Measurements from ENCODE around the gene E2F7. TPM values are rescaled to one million over a fixed set of nuclear protein-coding genes. Genes with fewer than 3 reads are reported as not detected.

Gene E2F7
- total RNA-seq, 1 experiment from 2014 or later = 13.1 TPM

GRCh38 chr12:77104792-77105191 lies 39.4 kb upstream of the E2F7 start:
- TF ChIP-seq TCF7L2 (IDR thresholded peaks at IDR 0.05; ENCODE audit: low read depth, low read length) (no peak), REST (IDR thresholded peaks at IDR 0.05; ENCODE audit: insufficient read depth in 1 of 2, low read depth in 2 of 2, low read length in 1 of 2) (no peak), POLR2AphosphoS5 (IDR thresholded peaks at IDR 0.05; ENCODE audit: low read depth, low read length) (no peak), CTCF (IDR thresholded peaks at IDR 0.05) (no peak), SIN3A (IDR thresholded peaks at IDR 0.05; ENCODE audit: borderline replicate concordance, insufficient read depth, low read depth, low read length) (no peak)
- Histone ChIP-seq H3K9me3 (ENCODE audit: control insufficient read depth, insufficient read depth, low read depth, low read length) (no peaks in the 10 kb centered on the region), H3K27me3 (ENCODE audit: control insufficient read depth, insufficient read depth, low read length) (no peaks in the 10 kb centered on the region), H3K4me1 (ENCODE audit: control insufficient read depth, insufficient read depth, low read length) (peaks cover 2% of the 10 kb centered on the region; the same call in 1 of the 2 replicates), H3K36me3 (ENCODE audit: control insufficient read depth, insufficient read depth, low read length) (no peaks in the 10 kb centered on the region), H3K4me3 (ENCODE audit: low read depth in 2 of 2, low read length in 2 of 2) (no peak overlapping the region), H3K27ac (ENCODE audit: low read length) (no peak overlapping the region)
- DNase-seq (ENCODE audit: low read depth, low spot score) (no peak), ATAC-seq (no peak)
- no TSS peak for BruUV-seq (replicated peaks)
- in situ Hi-C loops (cut with HindIII; ENCODE audit: low pct_unique_long_range_greater_than_20kb, low sequenced_read_pairs) = no loop called here
- ChIA-PET POLR2A (no interaction called here), CTCF (no interaction called here)
- intact Hi-C loops (cut with micrococcal nuclease; ENCODE audit: unreplicated experiment) = no loop called here

- no peak for DNase-seq (ENCODE audit: low read depth, low spot score)
- ChIA-PET CTCF (no interaction called here), POLR2A (no interaction called here)
- no peaks in the 10 kb centered on the region for H3K36me3 ChIP-seq (ENCODE audit: control insufficient read depth, insufficient read depth, low read length)
- no peak overlapping the region for H3K4me3 ChIP-seq (ENCODE audit: low read depth in 2 of 2, low read length in 2 of 2)
- intact Hi-C loops (cut with micrococcal nuclease; ENCODE audit: unreplicated experiment) = no loop called here
- in situ Hi-C loops (cut with HindIII; ENCODE audit: low pct_unique_long_range_greater_than_20kb, low sequenced_read_pairs) = no loop called here
- H3K27me3 ChIP-seq (ENCODE audit: control insufficient read depth, insufficient read depth, low read length) = no peaks in the 10 kb centered on the region
- TF ChIP-seq TCF7L2 (IDR thresholded peaks at IDR 0.05; ENCODE audit: low read depth, low read length) = no peak
- TF ChIP-seq SIN3A (IDR thresholded peaks at IDR 0.05; ENCODE audit: borderline replicate concordance, insufficient read depth, low read depth, low read length) = no peak
- TF ChIP-seq POLR2AphosphoS5 (IDR thresholded peaks at IDR 0.05; ENCODE audit: low read depth, low read length) = no peak
- no peak for TF ChIP-seq CTCF (IDR thresholded peaks at IDR 0.05)
- no peak for TF ChIP-seq REST (IDR thresholded peaks at IDR 0.05; ENCODE audit: insufficient read depth in 1 of 2, low read depth in 2 of 2, low read length in 1 of 2)
- ATAC-seq = no peak
- H3K9me3 ChIP-seq (ENCODE audit: control insufficient read depth, insufficient read depth, low read depth, low read length) = no peaks in the 10 kb centered on the region
- peaks cover 2% of the 10 kb centered on the region; the same call in 1 of the 2 replicates for H3K4me1 ChIP-seq (ENCODE audit: control insufficient read depth, insufficient read depth, low read length)
- no TSS peak for BruUV-seq (replicated peaks)
- H3K27ac ChIP-seq (ENCODE audit: low read length) = no peak overlapping the region
These were observed 38.9 kb upstream of the E2F7 start for GRCh38 chr12:77104286-77104685.

Measured in Panc1 (cell line).